HUES48 (cell line): ENCODE measurements around the gene SESN2.
A peak's percentile ranks its signal among the peaks of the same experiment; 100 is the strongest.

Source experiments
- H3K27ac ChIP-seq: one replicate; pipeline ENCODE4 v1.7.0; 2013; ENCODE audit warnings: low read depth, low read length, inconsistent platforms
- H3K27me3 ChIP-seq: 2 replicates; pipeline ENCODE4 v1.6.1; 2013; ENCODE audit warnings: mild to moderate bottlenecking, low read length; ENCODE audit not compliant: control insufficient read depth, insufficient read depth
- H3K36me3 ChIP-seq: 2 replicates; pipeline ENCODE4 v1.6.1; 2013; ENCODE audit warnings: low read length; ENCODE audit not compliant: control insufficient read depth, insufficient read depth
- H3K4me1 ChIP-seq: 2 replicates; pipeline ENCODE4 v1.6.1; 2013; ENCODE audit warnings: mild to moderate bottlenecking, low read length; ENCODE audit not compliant: control insufficient read depth, insufficient read depth
- H3K4me3 ChIP-seq: 2 replicates; pipeline ENCODE4 v1.5.1; 2013; ENCODE audit warnings: mild to moderate bottlenecking, low read depth, low read length
- H3K9ac ChIP-seq: 2 replicates; pipeline ENCODE4 v1.6.1; 2013; ENCODE audit warnings: mild to moderate bottlenecking, low read depth, low read length, moderate library complexity
- H3K9me3 ChIP-seq: 2 replicates; pipeline ENCODE4 v1.6.1; 2013; ENCODE audit warnings: low read length; ENCODE audit not compliant: control insufficient read depth, insufficient read depth

SESN2 gene, protein sequence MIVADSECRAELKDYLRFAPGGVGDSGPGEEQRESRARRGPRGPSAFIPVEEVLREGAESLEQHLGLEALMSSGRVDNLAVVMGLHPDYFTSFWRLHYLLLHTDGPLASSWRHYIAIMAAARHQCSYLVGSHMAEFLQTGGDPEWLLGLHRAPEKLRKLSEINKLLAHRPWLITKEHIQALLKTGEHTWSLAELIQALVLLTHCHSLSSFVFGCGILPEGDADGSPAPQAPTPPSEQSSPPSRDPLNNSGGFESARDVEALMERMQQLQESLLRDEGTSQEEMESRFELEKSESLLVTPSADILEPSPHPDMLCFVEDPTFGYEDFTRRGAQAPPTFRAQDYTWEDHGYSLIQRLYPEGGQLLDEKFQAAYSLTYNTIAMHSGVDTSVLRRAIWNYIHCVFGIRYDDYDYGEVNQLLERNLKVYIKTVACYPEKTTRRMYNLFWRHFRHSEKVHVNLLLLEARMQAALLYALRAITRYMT

DNA sequence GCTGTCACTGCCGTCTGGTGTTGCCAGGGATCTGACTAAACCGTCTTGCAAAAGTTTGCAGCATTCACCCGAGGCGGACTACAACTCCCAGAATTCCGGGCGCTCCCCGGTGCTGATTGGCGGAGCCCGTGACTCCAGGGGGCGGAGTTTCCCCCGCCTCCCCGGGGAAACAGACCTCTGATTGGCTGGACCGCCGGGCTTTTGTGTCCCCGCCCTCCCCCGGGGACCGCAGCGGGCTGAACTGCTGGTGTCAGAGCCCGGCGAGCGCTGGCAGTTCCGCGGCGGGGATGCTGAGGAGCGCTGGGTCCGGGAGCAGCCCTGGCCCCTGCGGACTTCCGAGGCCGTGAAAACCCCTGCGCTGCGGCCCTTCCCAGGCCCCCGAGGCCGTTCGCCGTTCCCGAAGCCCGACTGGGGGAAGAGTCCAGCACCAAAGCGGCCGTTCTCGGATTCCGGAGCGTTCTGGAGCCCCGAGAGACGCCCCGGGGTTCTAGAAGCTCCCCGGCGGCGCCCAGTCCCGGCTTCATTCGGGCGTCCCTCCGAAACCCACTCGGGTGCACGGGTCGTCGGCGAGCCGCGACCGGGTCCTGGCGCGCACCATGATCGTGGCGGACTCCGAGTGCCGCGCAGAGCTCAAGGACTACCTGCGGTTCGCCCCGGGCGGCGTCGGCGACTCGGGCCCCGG lies at the start of gene SESN2:
TSS of gene SESN2 (plus strand) at position 267 of the 682 bp plus-strand sequence. CDS start at position 597, 330 bp downstream.
- H3K27me3 ChIP-seq, result no peaks in the 10 kb centered on the region
- H3K9me3 ChIP-seq, result no peaks in the 10 kb centered on the region
- peaks cover 27% of the 10 kb centered on the region for H3K4me1 ChIP-seq
- peak within 1 kb of the TSS; percentile 85 for H3K27ac ChIP-seq
- peak within 1 kb of the TSS; percentile 87 for H3K9ac ChIP-seq
- peak within 1 kb of the TSS; percentile 96 for H3K4me3 ChIP-seq
- H3K36me3 ChIP-seq, result no peaks in the 10 kb centered on the region

GRCh38 chr1:28209700-28210099 lies 49.6 kb upstream of the SESN2 start:
- no peaks in the 10 kb centered on the region for H3K4me1 ChIP-seq
- H3K4me3 ChIP-seq, result no peak overlapping the region
- H3K36me3 ChIP-seq, result peaks cover 83% of the 10 kb centered on the region
- no peak overlapping the region for H3K9ac ChIP-seq
- no peaks in the 10 kb centered on the region for H3K27me3 ChIP-seq
- H3K9me3 ChIP-seq, result no peaks in the 10 kb centered on the region
- no peak overlapping the region for H3K27ac ChIP-seq

DNA sequence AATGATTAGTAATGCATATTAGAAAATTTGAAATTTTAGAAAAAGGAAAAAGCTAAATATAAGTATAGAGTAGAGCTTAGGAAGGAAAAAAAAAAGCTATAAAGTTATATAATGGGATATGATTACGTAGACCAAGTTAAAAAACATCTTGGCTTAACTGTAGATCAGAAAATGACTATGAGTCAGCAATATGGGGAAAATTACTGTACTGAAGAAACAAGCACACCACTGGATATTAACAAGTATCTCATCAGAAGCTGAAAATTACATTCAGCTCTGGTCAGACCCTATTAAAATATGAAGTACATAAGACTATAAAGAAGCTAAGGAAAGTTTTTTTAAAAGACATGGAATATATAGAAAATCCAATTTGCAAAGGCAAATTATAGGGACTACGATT lies 46.0 kb upstream of the SESN2 start:
- Histone ChIP-seq H3K4me1 (no peaks in the 10 kb centered on the region), H3K27me3 (no peaks in the 10 kb centered on the region), H3K9ac (no peak overlapping the region), H3K36me3 (peaks cover 62% of the 10 kb centered on the region), H3K9me3 (no peaks in the 10 kb centered on the region), H3K4me3 (no peak overlapping the region), H3K27ac (no peak overlapping the region)

- Histone ChIP-seq H3K4me3 (no peak overlapping the region), H3K4me1 (no peaks in the 10 kb centered on the region), H3K27ac (no peak overlapping the region), H3K9ac (no peak overlapping the region), H3K27me3 (no peaks in the 10 kb centered on the region), H3K9me3 (no peaks in the 10 kb centered on the region), H3K36me3 (peaks cover 64% of the 10 kb centered on the region)
These were observed 30.2 kb upstream of the SESN2 start for GRCh38 chr1:28229089-28229488.

DNA sequence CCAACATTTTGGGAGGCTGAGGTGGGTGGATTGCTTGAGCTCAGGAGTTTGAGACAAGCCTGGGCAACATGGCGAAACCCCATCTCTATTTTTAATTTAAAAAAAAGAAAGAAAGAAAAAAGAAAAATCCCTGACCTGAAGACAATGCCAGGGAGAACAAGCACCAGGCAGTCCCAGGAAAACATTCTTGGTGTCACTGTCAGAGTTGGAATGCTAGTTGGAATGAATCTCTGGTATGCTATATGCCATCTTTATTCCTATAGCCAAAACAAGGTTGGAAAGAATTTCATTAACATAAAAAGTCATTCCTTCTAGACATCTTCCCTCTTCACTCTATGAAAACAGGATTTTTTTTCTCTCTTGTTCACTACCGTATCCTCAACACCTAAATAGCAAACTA lies 29.3 kb upstream of the SESN2 start:
- Histone ChIP-seq H3K27ac (no peak overlapping the region), H3K9ac (no peak overlapping the region), H3K27me3 (no peaks in the 10 kb centered on the region), H3K9me3 (no peaks in the 10 kb centered on the region), H3K36me3 (peaks cover 57% of the 10 kb centered on the region), H3K4me3 (no peak overlapping the region), H3K4me1 (no peaks in the 10 kb centered on the region)

GRCh38 chr1:28232558-28233263 lies 26.6 kb upstream of the SESN2 start, which contains the start of gene DNAJC8:
Gene DNAJC8, minus strand, starts transcription at chr1:28233029. Its CDS starts 31 bp downstream, at chr1:28232998.
- peak within 1 kb of the TSS; percentile 90 for H3K9ac ChIP-seq
- no peaks in the 10 kb centered on the region for H3K27me3 ChIP-seq
- H3K4me1 ChIP-seq, result peaks cover 6% of the 10 kb centered on the region; the same call in 1 of the 2 replicates
- no peaks in the 10 kb centered on the region for H3K9me3 ChIP-seq
- H3K4me3 ChIP-seq, result peak within 1 kb of the TSS; percentile 83
- peaks cover 36% of the 10 kb centered on the region for H3K36me3 ChIP-seq
- H3K27ac ChIP-seq, result peak within 1 kb of the TSS; percentile 70

DNA sequence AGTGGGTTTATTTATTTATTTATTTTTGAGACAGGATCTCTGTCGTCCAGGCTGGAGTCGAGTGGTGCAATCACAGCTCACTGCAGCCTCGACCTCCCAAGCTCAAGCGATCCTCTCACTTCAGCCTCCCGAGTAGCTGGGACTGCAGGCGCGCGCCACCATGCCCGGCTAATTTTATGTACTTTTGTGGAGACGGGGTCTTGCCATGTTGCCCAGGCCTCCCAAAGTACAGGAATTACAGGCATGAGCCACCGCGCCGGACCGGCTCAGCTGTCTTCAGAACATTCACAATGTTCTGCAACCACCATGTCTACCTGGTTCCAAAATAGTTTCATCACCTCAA lies 26.1 kb upstream of the SESN2 start:
- Histone ChIP-seq H3K9me3 (no peaks in the 10 kb centered on the region), H3K4me1 (peaks cover 6% of the 10 kb centered on the region; the same call in 1 of the 2 replicates), H3K4me3 (peak overlapping the region; percentile 83; the same call in 1 of the 2 replicates), H3K27me3 (no peaks in the 10 kb centered on the region), H3K9ac (no peak overlapping the region), H3K27ac (no peak overlapping the region), H3K36me3 (peaks cover 36% of the 10 kb centered on the region)

- Histone ChIP-seq H3K27ac (peak within 1 kb of the TSS; percentile 82), H3K4me3 (peak within 1 kb of the TSS; percentile 88)
These were observed 23.3 kb upstream of the SESN2 start, which contains the start of gene ATP5IF1 for GRCh38 chr1:28235755-28236655. Gene ATP5IF1, plus strand, starts transcription at chr1:28236124. Its CDS starts 60 bp downstream, at chr1:28236184.

GRCh38 chr1:28236656-28237322 lies 22.5 kb upstream of the SESN2 start:
- H3K27ac ChIP-seq, result no peak overlapping the region
- H3K4me3 ChIP-seq, result peak overlapping the region; percentile 88
- no peaks in the 10 kb centered on the region for H3K27me3 ChIP-seq
- peaks cover 6% of the 10 kb centered on the region; the same call in 1 of the 2 replicates for H3K4me1 ChIP-seq
- H3K9ac ChIP-seq, result peak overlapping the region; percentile 88
- H3K9me3 ChIP-seq, result no peaks in the 10 kb centered on the region
- H3K36me3 ChIP-seq, result peaks cover 13% of the 10 kb centered on the region

More at GRCh38 chr1:28235755-28236655, 23.3 kb upstream of the SESN2 start, which contains the start of gene ATP5IF1:
- Histone ChIP-seq H3K4me1 (peaks cover 6% of the 10 kb centered on the region; the same call in 1 of the 2 replicates), H3K9me3 (no peaks in the 10 kb centered on the region), H3K36me3 (peaks cover 14% of the 10 kb centered on the region), H3K27me3 (no peaks in the 10 kb centered on the region), H3K9ac (peak within 1 kb of the TSS; percentile 88)
